Measurements from ENCODE around the gene NME4.
A peak's percentile ranks its signal among the peaks of the same experiment; 100 is the strongest.

The NME4 gene

GRCh38 chr16:398561-399339 lies 1.8 kb downstream of the NME4 start:
- no peak overlapping the region for H3K27ac ChIP-seq
- TF ChIP-seq ZFX (IDR thresholded peaks at IDR 0.05), result no peak
- no peak for TF ChIP-seq CTCF (conservative IDR thresholded peaks at IDR 0.05)

- H3K27ac ChIP-seq, result no peak overlapping the region
- TF ChIP-seq ZFX (IDR thresholded peaks at IDR 0.05) (no peak), CTCF (conservative IDR thresholded peaks at IDR 0.05) (no peak)
These were observed 2.5 kb downstream of the NME4 start for GRCh38 chr16:399340-400019.

- H3K27ac ChIP-seq, result no peak overlapping the region; the same call in 1 of the 2 replicates
- TF ChIP-seq ZFX (IDR thresholded peaks at IDR 0.05) (no peak), CTCF (conservative IDR thresholded peaks at IDR 0.05) (no peak)
These were observed 3.1 kb downstream of the NME4 start for GRCh38 chr16:400061-400591.

GRCh38 chr16:401468-402348 lies 4.7 kb downstream of the NME4 start, which contains the start of gene DECR2:
Gene DECR2 (plus strand): TSS chr16:401885. CDS start chr16:401964, 79 bp downstream.
- TF ChIP-seq CTCF (conservative IDR thresholded peaks at IDR 0.05) (peak; percentile 74), ZFX (IDR thresholded peaks at IDR 0.05) (peak; percentile 44; the same call in 1 of the 2 replicates)
- peak within 1 kb of the TSS; percentile 94 for H3K27ac ChIP-seq

- no peak overlapping the region for H3K27ac ChIP-seq
- no peak for TF ChIP-seq CTCF (conservative IDR thresholded peaks at IDR 0.05)
- no peak for TF ChIP-seq ZFX (IDR thresholded peaks at IDR 0.05)
These were observed 8.0 kb downstream of the NME4 start for GRCh38 chr16:404971-405486.

GRCh38 chr16:405548-406506 lies 8.8 kb downstream of the NME4 start:
- TF ChIP-seq ZFX (IDR thresholded peaks at IDR 0.05), result no peak
- no peak for TF ChIP-seq CTCF (conservative IDR thresholded peaks at IDR 0.05)
- H3K27ac ChIP-seq, result no peak overlapping the region
